ENCODE results near the gene SRF.

GRCh38 chr6:43220439-43220951 is 49.4 kb downstream of the SRF start:
- TF ChIP-seq CTCF (conservative IDR thresholded peaks at IDR 0.05; ENCODE audit: low read length), result no peak
- TF ChIP-seq EZH2phosphoT487 (IDR thresholded peaks at IDR 0.05; ENCODE audit: borderline replicate concordance, low read depth, low read length), result no peak

All from OCI-LY7 (cell line).